Measurements from ENCODE around the gene TSPAN16. TPM values are rescaled to one million over a fixed set of nuclear protein-coding genes. Genes with fewer than 3 reads are reported as not detected.

Gene TSPAN16
- total RNA-seq, 1 donor from 2014 or later, result not detected

- no peak overlapping the region for H3K4me3 Mint-ChIP-seq (ENCODE audit: unreplicated experiment)
- H3K36me3 Mint-ChIP-seq (ENCODE audit: unreplicated experiment), result no peaks in the 10 kb centered on the region
- peaks cover 24% of the 10 kb centered on the region for H3K4me1 Mint-ChIP-seq (ENCODE audit: unreplicated experiment)
- no peak for DNase-seq (ENCODE audit: extremely low spot score, unreplicated experiment)
- peak; percentile 54 for TF ChIP-seq CTCF (IDR thresholded peaks at IDR 0.05)
- H3K27ac Mint-ChIP-seq (ENCODE audit: unreplicated experiment), result no peak overlapping the region
- H3K27me3 Mint-ChIP-seq (ENCODE audit: unreplicated experiment), result no peaks in the 10 kb centered on the region
- no peaks in the 10 kb centered on the region for H3K9me3 Mint-ChIP-seq (ENCODE audit: unreplicated experiment)
Measured at GRCh38 chr19:11288349-11288748, 7.6 kb upstream of the TSPAN16 start.

- no peak for TF ChIP-seq CTCF (IDR thresholded peaks at IDR 0.05)
Measured at GRCh38 chr19:11290256-11290655, 5.7 kb upstream of the TSPAN16 start.

GRCh38 chr19:11291415-11291814 lies 4.5 kb upstream of the TSPAN16 start:
- no peaks in the 10 kb centered on the region for H3K9me3 Mint-ChIP-seq (ENCODE audit: unreplicated experiment)
- H3K27me3 Mint-ChIP-seq (ENCODE audit: unreplicated experiment), result no peaks in the 10 kb centered on the region
- H3K4me1 Mint-ChIP-seq (ENCODE audit: unreplicated experiment), result peaks cover 20% of the 10 kb centered on the region
- H3K36me3 Mint-ChIP-seq (ENCODE audit: unreplicated experiment), result no peaks in the 10 kb centered on the region
- no peak for DNase-seq (ENCODE audit: extremely low spot score, unreplicated experiment)
- no peak overlapping the region for H3K4me3 Mint-ChIP-seq (ENCODE audit: unreplicated experiment)
- TF ChIP-seq CTCF (IDR thresholded peaks at IDR 0.05), result no peak
- H3K27ac Mint-ChIP-seq (ENCODE audit: unreplicated experiment), result no peak overlapping the region

More at GRCh38 chr19:11290256-11290655, 5.7 kb upstream of the TSPAN16 start:
- Mint-ChIP-seq H3K27ac (ENCODE audit: unreplicated experiment) (no peak overlapping the region), H3K4me3 (ENCODE audit: unreplicated experiment) (no peak overlapping the region), H3K4me1 (ENCODE audit: unreplicated experiment) (peaks cover 21% of the 10 kb centered on the region), H3K9me3 (ENCODE audit: unreplicated experiment) (no peaks in the 10 kb centered on the region), H3K36me3 (ENCODE audit: unreplicated experiment) (no peaks in the 10 kb centered on the region), H3K27me3 (ENCODE audit: unreplicated experiment) (no peaks in the 10 kb centered on the region)
- no peak for DNase-seq (ENCODE audit: extremely low spot score, unreplicated experiment)

GRCh38 chr19:11291991-11292390 lies 4.0 kb upstream of the TSPAN16 start:
- H3K4me3 Mint-ChIP-seq (ENCODE audit: unreplicated experiment), result no peak overlapping the region
- H3K27me3 Mint-ChIP-seq (ENCODE audit: unreplicated experiment), result no peaks in the 10 kb centered on the region
- no peak overlapping the region for H3K27ac Mint-ChIP-seq (ENCODE audit: unreplicated experiment)
- peaks cover 15% of the 10 kb centered on the region for H3K4me1 Mint-ChIP-seq (ENCODE audit: unreplicated experiment)
- no peaks in the 10 kb centered on the region for H3K9me3 Mint-ChIP-seq (ENCODE audit: unreplicated experiment)
- no peak for TF ChIP-seq CTCF (IDR thresholded peaks at IDR 0.05)
- no peaks in the 10 kb centered on the region for H3K36me3 Mint-ChIP-seq (ENCODE audit: unreplicated experiment)
- DNase-seq (ENCODE audit: extremely low spot score, unreplicated experiment), result no peak

- Mint-ChIP-seq H3K27me3 (ENCODE audit: unreplicated experiment) (peaks cover 7% of the 10 kb centered on the region), H3K36me3 (ENCODE audit: unreplicated experiment) (no peaks in the 10 kb centered on the region), H3K4me1 (ENCODE audit: unreplicated experiment) (peaks cover 12% of the 10 kb centered on the region), H3K9me3 (ENCODE audit: unreplicated experiment) (no peaks in the 10 kb centered on the region), H3K27ac (ENCODE audit: unreplicated experiment) (peak overlapping the region; percentile 84), H3K4me3 (ENCODE audit: unreplicated experiment) (peak overlapping the region; percentile 57)
- TF ChIP-seq CTCF (IDR thresholded peaks at IDR 0.05), result peak; percentile 99
- DNase-seq (ENCODE audit: extremely low spot score, unreplicated experiment), result peak; percentile 98
Measured at GRCh38 chr19:11293433-11294389, 2.2 kb upstream of the TSPAN16 start.

Measured in osteocyte (in vitro differentiated cells).